Central memory CD8-positive, alpha-beta T cell (primary cell): ENCODE results near the gene WFDC1.

Source experiments
- ATAC-seq: fragments of 150-1000 bp; cut with Tn5 transposase; replicated peaks from 2 replicates; pipeline ENCODE4 v1.10.0; 2022; ENCODE audit warnings: mild to moderate bottlenecking, moderate FRiP score, moderate number of reproducible peaks; ENCODE audit not compliant: poor library complexity, severe bottlenecking; ENCODE audit errors: extremely low read depth
- DNase-seq, 2 donors: peaks; one replicate each; pipeline ENCODE4 v3.0.0; 2021; ENCODE audit warnings: low spot score in 2 of 2
- H3K27ac Mint-ChIP-seq: one replicate; pipeline ENCODE4 v1.8.0; 2022; ENCODE audit warnings: low read depth, mild to moderate bottlenecking, moderate library complexity, mixed read lengths
- H3K27me3 Mint-ChIP-seq: one replicate; pipeline ENCODE4 v1.8.0; 2022; ENCODE audit warnings: mixed read lengths
- H3K36me3 Mint-ChIP-seq: one replicate; pipeline ENCODE4 v1.8.0; 2022; ENCODE audit warnings: mild to moderate bottlenecking, moderate library complexity, mixed read lengths; ENCODE audit not compliant: insufficient read depth
- H3K4me1 Mint-ChIP-seq: one replicate; pipeline ENCODE4 v1.8.0; 2022; ENCODE audit warnings: mixed read lengths
- H3K4me3 Mint-ChIP-seq: one replicate; pipeline ENCODE4 v1.8.0; 2022; ENCODE audit warnings: mild to moderate bottlenecking, moderate library complexity, mixed read lengths
- H3K9me3 Mint-ChIP-seq: one replicate; pipeline ENCODE4 v1.8.0; 2022; ENCODE audit warnings: mixed read lengths

The WFDC1 gene

DNA sequence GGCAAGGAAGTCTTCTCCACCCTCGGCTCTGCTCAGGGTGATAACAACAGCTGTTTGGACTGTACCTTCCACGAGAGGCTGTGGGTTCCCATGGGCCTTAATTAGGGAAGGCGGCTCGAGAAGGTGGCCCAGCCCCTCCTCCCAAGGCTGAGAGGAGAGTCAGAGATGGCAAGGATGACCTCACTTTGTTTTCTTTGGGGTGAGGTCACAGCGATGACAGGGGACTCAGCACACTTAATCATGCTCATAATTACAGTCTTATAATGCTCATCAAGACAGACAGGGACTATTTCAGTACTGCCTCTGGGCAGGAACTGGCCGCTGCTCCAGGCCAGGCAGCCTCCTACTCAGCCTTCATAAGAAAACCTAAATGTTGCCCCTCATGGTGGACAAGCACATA is 19.7 kb downstream of the WFDC1 start:
- Mint-ChIP-seq H3K36me3 (no peaks in the 10 kb centered on the region), H3K27me3 (peaks cover 56% of the 10 kb centered on the region), H3K4me1 (no peaks in the 10 kb centered on the region), H3K27ac (no peak overlapping the region), H3K9me3 (no peaks in the 10 kb centered on the region), H3K4me3 (no peak overlapping the region)
- ATAC-seq (no peak), DNase-seq (no peak)

- H3K27ac Mint-ChIP-seq = no peak overlapping the region
- no peaks in the 10 kb centered on the region for H3K36me3 Mint-ChIP-seq
- no peak for DNase-seq
- H3K4me1 Mint-ChIP-seq = no peaks in the 10 kb centered on the region
- ATAC-seq = no peak
- no peaks in the 10 kb centered on the region for H3K9me3 Mint-ChIP-seq
- H3K27me3 Mint-ChIP-seq = peaks cover 51% of the 10 kb centered on the region
- H3K4me3 Mint-ChIP-seq = no peak overlapping the region
These were observed 20.1 kb downstream of the WFDC1 start for GRCh38 chr16:84314814-84315213.

DNA sequence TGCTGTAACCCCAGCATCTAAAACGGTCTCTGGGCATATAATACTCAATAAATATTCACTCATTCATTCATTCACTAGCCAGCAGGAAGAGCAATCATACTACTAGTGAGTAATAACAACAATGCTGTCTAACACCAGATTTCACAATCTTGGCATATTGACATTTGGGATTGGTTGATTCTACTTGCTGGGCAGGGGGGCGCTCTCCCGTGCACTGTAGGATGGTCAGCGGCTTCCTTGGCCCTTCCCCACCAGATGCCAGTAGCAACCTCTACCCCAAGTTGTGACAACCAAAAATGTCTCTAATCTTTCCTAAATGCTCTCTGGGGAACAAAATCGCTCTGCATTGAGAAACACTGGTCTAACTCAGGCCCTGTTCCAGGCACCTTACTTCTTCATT is 20.7 kb downstream of the WFDC1 start:
- H3K4me3 Mint-ChIP-seq = no peak overlapping the region
- H3K27me3 Mint-ChIP-seq = peaks cover 48% of the 10 kb centered on the region
- H3K27ac Mint-ChIP-seq = no peak overlapping the region
- ATAC-seq (no peak), DNase-seq (no peak)
- H3K4me1 Mint-ChIP-seq = no peaks in the 10 kb centered on the region
- no peaks in the 10 kb centered on the region for H3K36me3 Mint-ChIP-seq
- H3K9me3 Mint-ChIP-seq = no peaks in the 10 kb centered on the region

- DNase-seq (no peak), ATAC-seq (no peak)
- Mint-ChIP-seq H3K27me3 (peaks cover 29% of the 10 kb centered on the region), H3K27ac (no peak overlapping the region), H3K4me3 (no peak overlapping the region), H3K4me1 (no peaks in the 10 kb centered on the region), H3K9me3 (no peaks in the 10 kb centered on the region), H3K36me3 (no peaks in the 10 kb centered on the region)
These were observed 23.7 kb downstream of the WFDC1 start for GRCh38 chr16:84318091-84318975.

DNA sequence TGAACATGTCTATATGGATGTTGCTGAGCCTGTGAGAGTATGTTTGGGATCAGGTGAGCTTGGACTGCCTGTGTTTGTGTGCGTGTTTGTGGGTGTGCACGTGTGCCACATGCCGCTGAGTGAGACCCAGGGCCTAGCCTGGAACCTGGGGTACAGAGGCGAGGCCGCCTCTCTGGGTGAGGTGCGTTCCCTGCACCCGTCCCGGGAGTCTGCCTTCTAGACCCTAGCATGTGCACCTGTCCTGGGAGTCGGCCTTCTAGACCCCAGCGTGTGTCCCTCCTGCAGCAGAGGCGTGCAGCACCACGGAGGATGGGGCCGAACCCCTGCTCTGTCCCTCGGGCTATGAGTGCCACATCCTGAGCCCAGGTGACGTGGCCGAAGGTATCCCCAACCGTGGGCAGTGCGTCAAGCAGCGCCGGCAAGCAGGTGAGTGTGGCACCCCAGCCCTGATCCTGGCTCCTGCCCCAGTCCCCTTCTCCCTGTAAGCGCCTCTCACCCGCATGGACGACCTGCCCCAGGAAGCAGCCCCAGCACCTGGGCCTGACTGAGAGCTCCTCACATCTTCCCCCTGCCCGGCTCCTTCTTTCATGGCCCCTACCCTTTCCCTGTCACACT is 24.6 kb downstream of the WFDC1 start:
- no peak for DNase-seq
- ATAC-seq = no peak
- no peaks in the 10 kb centered on the region for H3K4me1 Mint-ChIP-seq
- no peak overlapping the region for H3K27ac Mint-ChIP-seq
- no peaks in the 10 kb centered on the region for H3K9me3 Mint-ChIP-seq
- no peak overlapping the region for H3K4me3 Mint-ChIP-seq
- no peaks in the 10 kb centered on the region for H3K36me3 Mint-ChIP-seq
- peaks cover 20% of the 10 kb centered on the region for H3K27me3 Mint-ChIP-seq

GRCh38 chr16:84320511-84320910 is 25.8 kb downstream of the WFDC1 start:
- peaks cover 7% of the 10 kb centered on the region for H3K27me3 Mint-ChIP-seq
- DNase-seq = no peak
- no peak overlapping the region for H3K4me3 Mint-ChIP-seq
- no peaks in the 10 kb centered on the region for H3K4me1 Mint-ChIP-seq
- ATAC-seq = no peak
- H3K36me3 Mint-ChIP-seq = no peaks in the 10 kb centered on the region
- H3K27ac Mint-ChIP-seq = no peak overlapping the region
- no peaks in the 10 kb centered on the region for H3K9me3 Mint-ChIP-seq

DNA sequence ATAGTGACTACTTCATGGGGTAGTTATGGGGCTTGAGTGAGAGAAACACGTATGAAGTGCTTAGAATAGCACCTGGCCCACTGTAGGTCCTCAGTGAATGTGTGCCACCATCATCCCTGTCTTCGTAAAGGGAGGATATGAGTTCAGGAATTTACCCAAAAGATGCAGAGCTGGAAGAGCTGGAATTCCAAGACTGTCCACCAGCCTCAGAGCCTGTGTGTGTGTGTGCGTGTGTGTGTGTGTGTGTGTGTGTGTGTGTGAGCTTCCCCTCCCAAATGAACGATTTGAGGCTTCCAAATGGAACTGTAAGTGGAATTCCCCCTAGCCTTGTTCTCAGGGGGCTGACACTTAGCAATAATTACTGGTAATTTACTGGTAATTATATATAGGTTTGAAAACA is 27.3 kb downstream of the WFDC1 start:
- no peaks in the 10 kb centered on the region for H3K4me1 Mint-ChIP-seq
- DNase-seq = no peak
- ATAC-seq = no peak
- no peak overlapping the region for H3K27ac Mint-ChIP-seq
- no peaks in the 10 kb centered on the region for H3K36me3 Mint-ChIP-seq
- no peaks in the 10 kb centered on the region for H3K9me3 Mint-ChIP-seq
- H3K27me3 Mint-ChIP-seq = no peaks in the 10 kb centered on the region
- H3K4me3 Mint-ChIP-seq = no peak overlapping the region

- Mint-ChIP-seq H3K9me3 (no peaks in the 10 kb centered on the region), H3K4me1 (no peaks in the 10 kb centered on the region), H3K4me3 (no peak overlapping the region), H3K36me3 (no peaks in the 10 kb centered on the region), H3K27me3 (no peaks in the 10 kb centered on the region), H3K27ac (no peak overlapping the region)
- no peak for DNase-seq
- ATAC-seq = no peak
These were observed 28.1 kb downstream of the WFDC1 start for GRCh38 chr16:84322749-84323148.

DNA sequence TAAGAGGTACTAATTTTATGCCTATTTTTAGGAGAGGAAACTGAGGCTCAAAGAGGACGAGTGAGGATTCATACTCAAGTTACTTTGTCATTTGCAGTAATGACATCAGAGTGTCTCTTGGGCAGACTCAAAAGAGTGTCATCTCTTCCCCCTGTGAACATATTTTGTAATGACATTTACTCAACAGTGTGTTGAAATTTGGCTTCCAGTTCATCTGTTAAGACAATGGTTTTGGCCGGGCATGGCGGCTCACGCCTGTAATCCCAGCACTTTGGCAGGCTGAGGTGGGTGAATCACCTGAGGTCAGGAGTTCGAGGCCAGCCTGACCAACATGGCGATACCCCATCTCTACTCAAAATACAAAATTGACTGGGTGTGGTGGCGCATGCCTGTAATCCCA is 28.9 kb downstream of the WFDC1 start:
- no peaks in the 10 kb centered on the region for H3K4me1 Mint-ChIP-seq
- no peak overlapping the region for H3K4me3 Mint-ChIP-seq
- no peaks in the 10 kb centered on the region for H3K27me3 Mint-ChIP-seq
- ATAC-seq = no peak
- no peak for DNase-seq
- no peaks in the 10 kb centered on the region for H3K36me3 Mint-ChIP-seq
- H3K27ac Mint-ChIP-seq = no peak overlapping the region
- no peaks in the 10 kb centered on the region for H3K9me3 Mint-ChIP-seq

DNA sequence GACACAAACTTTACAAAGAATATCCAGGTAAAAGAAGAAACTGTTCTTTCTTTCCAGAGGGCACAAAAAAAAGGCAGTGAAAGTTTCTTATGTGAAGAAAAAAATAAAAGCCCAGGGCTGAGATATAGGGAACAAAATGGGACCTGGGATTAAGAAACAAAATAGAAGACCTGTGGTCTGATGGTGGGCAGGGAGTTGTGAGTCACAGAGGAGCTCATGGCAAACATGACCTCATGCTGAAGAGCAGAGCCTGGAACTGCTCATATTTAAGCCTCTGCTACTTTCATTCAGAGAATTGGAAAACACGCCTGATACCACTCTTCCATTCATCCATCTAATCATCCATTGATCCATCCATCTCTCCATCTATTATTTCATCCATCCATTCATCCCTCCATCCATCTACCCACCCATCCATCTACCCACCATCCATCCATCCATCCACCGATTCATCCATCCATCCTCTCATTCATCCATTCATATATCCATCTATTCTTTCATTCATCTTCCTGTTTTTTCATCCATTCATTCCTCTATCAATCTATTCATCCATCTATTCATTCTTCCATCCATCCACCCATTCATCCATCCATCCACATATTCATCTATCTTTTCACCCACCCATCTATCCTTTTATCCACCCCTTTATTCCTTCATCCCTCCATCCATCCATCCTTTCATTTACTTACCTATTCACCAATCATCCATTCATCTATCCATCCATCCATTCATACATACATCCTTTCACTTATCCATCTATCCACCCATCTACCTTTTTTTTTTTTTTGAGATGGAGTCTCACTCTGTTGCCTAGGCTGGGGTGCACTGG is 30.0 kb downstream of the WFDC1 start:
- H3K27me3 Mint-ChIP-seq = no peaks in the 10 kb centered on the region
- no peak for DNase-seq
- no peak overlapping the region for H3K4me3 Mint-ChIP-seq
- H3K36me3 Mint-ChIP-seq = no peaks in the 10 kb centered on the region
- no peak for ATAC-seq
- no peak overlapping the region for H3K27ac Mint-ChIP-seq
- no peaks in the 10 kb centered on the region for H3K4me1 Mint-ChIP-seq
- H3K9me3 Mint-ChIP-seq = no peaks in the 10 kb centered on the region

DNA sequence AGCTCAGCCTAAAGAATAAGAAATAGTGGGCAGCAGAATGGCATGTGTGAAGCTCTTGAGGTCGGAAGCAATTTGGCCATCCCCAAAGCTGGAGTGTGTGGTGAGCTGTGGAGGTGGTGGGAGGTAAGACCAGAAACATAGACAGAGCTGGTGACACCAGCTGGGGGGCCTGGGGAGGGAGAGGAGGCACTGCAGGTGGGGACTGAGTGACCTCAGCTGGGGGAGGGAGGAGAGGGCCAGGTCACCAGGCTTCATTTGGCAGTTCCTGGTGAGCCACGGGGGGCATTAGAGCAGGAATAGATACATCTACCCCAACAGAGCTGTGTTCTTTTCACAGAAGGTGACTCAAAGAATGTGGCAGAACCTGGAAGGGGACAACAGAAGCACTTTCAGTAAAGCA is 31.9 kb downstream of the WFDC1 start:
- no peak overlapping the region for H3K4me3 Mint-ChIP-seq
- DNase-seq = no peak
- no peaks in the 10 kb centered on the region for H3K36me3 Mint-ChIP-seq
- H3K27ac Mint-ChIP-seq = no peak overlapping the region
- ATAC-seq = no peak
- H3K27me3 Mint-ChIP-seq = peaks cover 2% of the 10 kb centered on the region
- H3K4me1 Mint-ChIP-seq = no peaks in the 10 kb centered on the region
- no peaks in the 10 kb centered on the region for H3K9me3 Mint-ChIP-seq

DNA sequence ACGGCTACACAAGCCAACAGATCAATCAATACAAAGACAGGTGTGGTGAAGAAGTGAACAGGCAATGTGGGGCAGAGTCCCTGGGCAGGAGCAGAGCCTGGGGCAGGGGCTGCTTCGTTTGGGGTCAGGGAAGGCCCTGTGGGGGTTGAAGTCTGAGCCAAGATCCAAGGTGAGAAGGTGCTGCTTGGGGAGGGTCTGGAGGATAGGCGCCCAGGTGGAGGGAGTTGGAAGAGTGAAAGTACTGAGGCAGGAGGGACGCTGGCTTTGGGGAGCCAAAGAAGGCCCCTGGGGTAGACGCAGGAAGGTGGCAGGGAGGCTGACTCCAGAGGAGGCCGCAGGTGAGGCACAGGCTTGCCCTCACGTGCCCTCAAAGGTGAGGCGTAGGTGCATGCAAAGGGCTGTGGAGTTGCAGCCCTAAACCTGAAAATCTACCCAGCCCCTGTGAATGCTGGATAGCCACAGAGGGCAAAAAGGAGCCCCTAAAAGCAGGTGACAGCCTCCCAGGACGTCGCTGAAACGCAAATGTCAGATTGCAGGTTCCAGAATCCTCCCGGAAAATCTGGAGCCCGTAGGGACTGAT is 33.3 kb downstream of the WFDC1 start:
- no peak for ATAC-seq
- peaks cover 12% of the 10 kb centered on the region for H3K27me3 Mint-ChIP-seq
- H3K4me1 Mint-ChIP-seq = no peaks in the 10 kb centered on the region

More for the DNA sequence above, 33.3 kb downstream of the WFDC1 start:
- Mint-ChIP-seq H3K27ac (no peak overlapping the region), H3K36me3 (no peaks in the 10 kb centered on the region), H3K4me3 (no peak overlapping the region), H3K9me3 (no peaks in the 10 kb centered on the region)
- DNase-seq = no peak
